Parathyroid adenoma (tissue), 2 donors: ENCODE results near the gene MZT2A.
"Not testable (repeated sequence)": the region's sequence is repeated elsewhere in the genome, so short reads cannot be mapped to it uniquely, and the experiment has no call there.

Experiments used
- H2AFZ ChIP-seq: fragments of 300-600 bp; sonication (generic); one replicate; pipeline ENCODE4 v1.7.0; 2017; ENCODE audit warnings: antibody characterized with exemption, mild to moderate bottlenecking
- H3K27ac ChIP-seq: fragments of 300-600 bp; sonication (generic); one replicate; pipeline ENCODE4 v1.7.0; 2017
- H3K27me3 ChIP-seq: fragments of 300-600 bp; sonication (generic); one replicate; pipeline ENCODE4 v1.7.0; 2017; ENCODE audit warnings: low read length; ENCODE audit not compliant: control insufficient read depth, insufficient read depth
- H3K36me3 ChIP-seq: fragments of 300-600 bp; sonication (generic); one replicate; pipeline ENCODE4 v1.7.0; 2017; ENCODE audit warnings: low read length; ENCODE audit not compliant: control insufficient read depth, insufficient read depth
- H3K4me1 ChIP-seq: fragments of 300-600 bp; sonication (generic); one replicate; pipeline ENCODE4 v1.7.0; 2017; ENCODE audit warnings: control low read depth
- H3K4me2 ChIP-seq: fragments of 300-600 bp; sonication (generic); one replicate; pipeline ENCODE4 v1.7.0; 2017; ENCODE audit warnings: low read length
- H3K4me3 ChIP-seq: fragments of 300-600 bp; sonication (generic); one replicate; pipeline ENCODE4 v1.7.0; 2017; ENCODE audit warnings: low read depth, low read length
- H3K79me2 ChIP-seq: fragments of 300-600 bp; sonication (generic); one replicate; pipeline ENCODE4 v1.7.0; 2017; ENCODE audit warnings: control low read depth
- H3K9ac ChIP-seq: fragments of 300-600 bp; sonication (generic); one replicate; pipeline ENCODE4 v1.7.0; 2017; ENCODE audit warnings: mild to moderate bottlenecking
- H3K9me3 ChIP-seq: fragments of 300-600 bp; sonication (generic); one replicate; pipeline ENCODE4 v1.7.0; 2017; ENCODE audit warnings: low read length; ENCODE audit not compliant: control insufficient read depth
- CTCF ChIP-seq: fragments of 300-600 bp; sonication (generic); IDR thresholded peaks from one replicate; pipeline ENCODE4 v1.7.0; 2017; ENCODE audit warnings: antibody characterized with exemption, mild to moderate bottlenecking
- donor health status: primary hyperparathyroidism.

The MZT2A gene

GRCh38 chr2:131467722-131468121 lies 24.5 kb downstream of the MZT2A start:
- H2AFZ ChIP-seq, H3K9ac ChIP-seq, H3K4me3 ChIP-seq, H3K36me3 ChIP-seq, H3K79me2 ChIP-seq, H3K4me2 ChIP-seq, H3K27me3 ChIP-seq, H3K9me3 ChIP-seq, H3K27ac ChIP-seq, H3K4me1 ChIP-seq: not testable (repeated sequence)

DNA sequence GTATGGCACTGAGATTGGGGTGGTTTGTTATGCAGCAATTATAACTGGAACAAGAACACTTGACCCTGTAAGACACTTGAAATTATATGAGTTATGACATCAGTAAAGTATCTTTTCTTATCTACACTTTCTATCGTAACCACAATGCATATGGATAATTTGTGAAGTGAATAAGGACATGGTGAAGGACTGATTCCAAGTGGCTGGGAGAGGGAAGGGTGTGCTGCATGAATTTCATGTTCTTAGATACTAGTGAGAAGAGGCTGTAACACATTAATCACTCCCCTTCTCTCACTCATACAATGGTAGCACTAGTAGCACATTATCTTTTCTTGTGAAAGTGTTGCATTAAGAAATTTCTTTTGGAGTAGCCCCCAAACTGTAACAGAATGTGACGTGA lies 37.3 kb downstream of the MZT2A start:
- H3K4me2 ChIP-seq, H3K79me2 ChIP-seq, H3K4me3 ChIP-seq, H3K4me1 ChIP-seq, H3K27me3 ChIP-seq, H3K9me3 ChIP-seq, H3K36me3 ChIP-seq, H3K9ac ChIP-seq, H2AFZ ChIP-seq, H3K27ac ChIP-seq: not testable (repeated sequence)

- not testable (repeated sequence) for H3K36me3 ChIP-seq, H3K4me1 ChIP-seq, H3K4me3 ChIP-seq, H3K9me3 ChIP-seq, H2AFZ ChIP-seq, H3K9ac ChIP-seq, H3K27me3 ChIP-seq, H3K27ac ChIP-seq, H3K79me2 ChIP-seq, H3K4me2 ChIP-seq
Observed at GRCh38 chr2:131451265-131451949, 40.8 kb downstream of the MZT2A start.

DNA sequence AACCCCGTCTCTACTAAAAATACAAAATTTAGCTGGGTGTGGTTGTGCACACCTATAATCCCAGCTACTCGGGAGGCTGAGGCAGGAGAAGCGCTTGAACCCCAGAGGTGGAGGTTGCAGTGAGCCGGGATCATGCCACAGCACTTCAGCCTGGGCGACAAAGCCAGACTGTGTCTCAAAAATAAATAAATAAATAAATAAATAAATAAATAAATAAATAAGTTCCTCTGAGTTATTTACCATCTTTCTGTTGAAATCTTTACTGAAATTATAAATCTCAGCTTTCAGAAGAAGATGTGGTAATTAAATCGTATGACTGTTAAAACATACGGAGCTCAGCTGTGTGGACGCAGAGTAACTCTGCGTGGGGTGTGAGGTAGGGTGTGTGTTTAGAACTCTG lies 44.2 kb downstream of the MZT2A start:
- H3K4me2 ChIP-seq, H3K27ac ChIP-seq, H2AFZ ChIP-seq, H3K27me3 ChIP-seq, H3K9me3 ChIP-seq, H3K4me1 ChIP-seq, H3K9ac ChIP-seq, H3K36me3 ChIP-seq, H3K4me3 ChIP-seq, H3K79me2 ChIP-seq: not testable (repeated sequence)

- no peaks in the 10 kb centered on the region for H3K4me1 ChIP-seq
- H3K9me3 ChIP-seq: no peaks in the 10 kb centered on the region
- no peak overlapping the region for H3K4me2 ChIP-seq
- H3K36me3 ChIP-seq: no peaks in the 10 kb centered on the region
- TF ChIP-seq CTCF: no peak
- no peak overlapping the region for H2AFZ ChIP-seq
- H3K79me2 ChIP-seq: no peaks in the 10 kb centered on the region
- H3K27me3 ChIP-seq: no peaks in the 10 kb centered on the region
- H3K27ac ChIP-seq: no peak overlapping the region
- no peak overlapping the region for H3K9ac ChIP-seq
- no peak overlapping the region for H3K4me3 ChIP-seq
Observed at GRCh38 chr2:131445896-131446295, 46.3 kb downstream of the MZT2A start.

DNA sequence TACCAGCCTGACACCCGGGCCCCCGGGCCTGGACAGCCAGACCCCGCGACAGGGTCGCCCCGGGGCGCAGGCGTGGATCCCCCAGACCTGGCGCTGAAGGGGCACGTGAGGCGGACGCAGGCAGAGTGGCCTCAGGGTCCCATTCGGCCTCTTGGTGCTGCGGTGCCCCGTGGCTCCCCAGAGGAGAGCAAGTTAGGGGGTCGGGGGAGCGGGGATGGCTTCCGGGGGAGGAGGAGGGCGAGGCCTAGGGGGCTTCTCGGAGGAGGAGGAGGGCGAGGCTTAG lies 46.7 kb downstream of the MZT2A start:
- H2AFZ ChIP-seq, H3K27me3 ChIP-seq, H3K4me1 ChIP-seq, H3K4me3 ChIP-seq, H3K9me3 ChIP-seq, H3K36me3 ChIP-seq, H3K4me2 ChIP-seq, H3K79me2 ChIP-seq, H3K9ac ChIP-seq, H3K27ac ChIP-seq: not testable (repeated sequence)

- H3K9me3 ChIP-seq, H3K36me3 ChIP-seq, H3K9ac ChIP-seq, H3K4me3 ChIP-seq, H3K4me1 ChIP-seq, H2AFZ ChIP-seq, H3K4me2 ChIP-seq, H3K27ac ChIP-seq, H3K79me2 ChIP-seq, H3K27me3 ChIP-seq: not testable (repeated sequence)
Observed at GRCh38 chr2:131444736-131445514, 47.3 kb downstream of the MZT2A start.

DNA sequence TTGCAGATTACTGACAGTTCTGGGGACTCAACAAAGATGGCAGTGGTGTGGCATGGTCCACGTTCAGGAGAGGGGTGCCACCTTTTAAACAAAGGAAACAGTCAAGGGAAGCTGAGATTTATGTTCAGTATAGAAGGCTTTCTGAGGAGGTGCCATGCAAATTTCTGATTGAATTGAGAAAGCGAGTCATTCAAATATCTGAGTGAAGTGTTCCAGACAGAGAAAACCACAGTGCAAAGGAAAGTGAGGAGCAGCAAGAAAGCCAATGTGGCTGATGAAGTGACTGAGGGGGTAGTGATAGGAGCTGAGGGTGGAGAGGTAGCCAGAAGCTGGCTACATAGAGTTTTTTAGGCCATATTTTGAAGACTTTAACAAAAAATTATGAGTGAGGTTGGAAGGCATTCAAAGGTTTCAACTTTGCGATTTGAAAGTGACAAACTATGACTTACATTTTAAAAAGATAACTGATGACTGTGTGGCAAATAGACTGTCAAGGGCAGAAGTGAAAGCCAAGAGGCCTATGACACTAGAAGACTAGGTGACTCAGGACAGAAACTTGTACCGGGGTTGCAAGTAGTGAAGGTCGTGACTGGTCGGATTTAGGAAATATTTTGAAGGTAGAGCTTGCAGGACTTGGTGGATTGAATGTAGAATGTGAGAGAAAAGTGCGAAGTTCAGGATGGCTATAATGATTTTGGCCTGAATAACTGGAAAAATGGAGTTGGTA lies 51.3 kb downstream of the MZT2A start:
- H3K27me3 ChIP-seq, H2AFZ ChIP-seq, H3K4me2 ChIP-seq, H3K9ac ChIP-seq, H3K4me1 ChIP-seq, H3K4me3 ChIP-seq, H3K9me3 ChIP-seq, H3K79me2 ChIP-seq, H3K36me3 ChIP-seq, H3K27ac ChIP-seq: not testable (repeated sequence)
